ENCODE data around the gene PPP2R5D.

The PPP2R5D gene

DNA sequence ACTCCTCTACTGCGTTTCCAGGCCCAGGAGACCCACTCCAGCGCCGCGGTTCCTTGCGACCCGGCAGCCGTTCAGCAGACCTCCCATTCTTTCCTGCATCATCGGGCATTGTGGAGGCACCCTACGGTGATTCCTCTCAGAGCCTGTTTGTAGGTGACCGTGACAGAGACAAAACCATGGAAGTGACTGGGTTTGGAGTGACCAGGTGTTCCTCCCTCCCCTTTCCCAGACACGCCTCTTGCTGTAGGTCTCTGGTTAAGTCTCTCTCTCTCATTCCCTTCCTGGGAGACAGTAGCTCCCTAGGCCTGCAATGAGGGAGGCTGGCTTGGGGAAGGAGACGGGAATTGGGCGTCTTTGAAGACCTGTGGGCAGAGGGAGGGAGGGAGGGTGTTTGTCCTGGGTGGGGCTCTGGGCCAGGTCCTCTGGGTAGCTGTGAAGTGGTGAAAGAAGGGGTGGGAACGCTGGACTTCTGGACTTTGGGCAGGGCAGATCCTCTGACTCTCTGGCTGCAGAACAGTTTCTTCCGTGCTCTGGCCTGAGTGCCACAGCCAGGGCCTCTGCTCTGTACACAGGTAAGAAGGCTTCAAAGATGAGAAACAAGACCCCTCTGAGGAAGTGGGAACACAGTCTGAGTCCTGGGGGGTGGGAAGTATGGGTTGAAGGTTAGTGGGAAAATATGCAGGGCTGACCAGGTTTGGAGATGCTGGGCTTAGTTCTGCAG lies 75.8 kb downstream of the PPP2R5D start:
- no peak for DNase-seq

DNA sequence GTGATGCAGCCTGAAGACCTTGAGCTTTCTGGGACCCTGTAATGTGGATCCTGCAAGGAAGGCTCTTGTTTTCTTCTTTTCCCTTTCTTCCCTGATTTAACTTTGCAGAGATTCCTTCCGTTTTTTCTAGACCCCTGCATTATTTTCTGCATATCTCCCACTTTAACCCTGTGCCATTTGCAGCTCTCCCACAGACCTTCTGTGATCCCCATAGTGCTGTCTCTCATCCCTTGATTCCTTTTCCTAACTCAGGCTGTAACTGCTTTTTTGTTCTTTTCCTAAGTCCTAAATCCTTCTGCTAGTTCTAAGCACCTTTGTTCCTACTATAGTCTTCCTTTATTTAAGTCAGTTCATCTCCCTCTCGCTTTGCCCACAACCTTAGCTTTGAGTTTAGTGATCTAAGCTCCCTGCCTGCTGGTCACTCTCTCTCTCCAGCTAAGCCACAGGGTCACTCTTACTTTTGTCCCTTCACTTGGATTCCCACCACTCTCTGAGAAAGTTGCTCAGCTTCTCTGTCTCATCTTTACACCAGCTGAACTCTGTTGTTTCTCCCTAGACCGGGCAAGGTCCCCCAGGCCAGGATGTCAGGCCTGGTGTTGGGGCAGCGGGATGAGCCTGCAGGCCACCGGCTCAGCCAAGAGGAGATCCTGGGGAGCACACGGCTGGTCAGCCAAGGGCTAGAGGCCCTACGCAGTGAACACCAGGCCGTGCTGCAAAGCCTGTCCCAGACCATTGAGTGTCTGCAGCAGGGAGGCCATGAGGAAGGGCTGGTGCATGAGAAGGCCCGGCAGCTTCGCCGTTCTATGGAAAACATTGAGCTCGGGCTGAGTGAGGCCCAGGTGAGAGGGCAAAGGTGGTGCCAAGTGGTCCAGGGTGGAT lies 76.6 kb downstream of the PPP2R5D start:
- DNase-seq: no peak

DNA sequence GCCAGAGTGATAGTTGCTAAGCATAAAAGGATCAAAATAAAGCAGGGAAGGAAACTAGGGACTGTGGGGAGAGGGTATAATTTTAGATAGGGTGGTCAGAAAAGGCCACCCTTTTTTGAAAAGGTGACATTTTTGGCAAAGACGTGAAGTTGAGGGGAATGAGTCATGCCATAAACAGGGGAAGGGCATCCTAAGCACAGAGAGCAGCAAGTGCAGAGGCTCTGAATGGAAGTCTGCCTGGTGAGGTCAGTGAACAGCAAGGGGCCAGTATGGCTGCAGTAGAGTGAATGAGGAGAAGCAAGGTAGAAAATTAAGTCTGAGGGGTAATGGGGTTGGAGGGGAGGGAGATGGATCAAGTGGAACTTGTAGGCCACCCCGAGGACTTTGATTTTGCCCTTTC lies 77.5 kb downstream of the PPP2R5D start:
- DNase-seq: no peak
